ENCODE data around the gene DVL1. TPM values are rescaled to one million over a fixed set of nuclear protein-coding genes. Genes with fewer than 3 reads are reported as not detected.

The DVL1 gene
- total and polyA plus RNA-seq, 9 of the 15 experiments (the other 6 are each of a cell fraction or from before 2014, with no cell fraction given): 0.62 to 135 (median 24.3) TPM

GRCh38 chr1:1290238-1290731, 58.9 kb downstream of the DVL1 start (continued):
- TF ChIP-seq E4F1 (CRISPR knock-in tag; IDR thresholded peaks at IDR 0.05; ENCODE audit: borderline replicate concordance) (no peak), AFF4 (CRISPR knock-in tag; IDR thresholded peaks at IDR 0.05) (no peak), SAP30 (IDR thresholded peaks at IDR 0.05; ENCODE audit: borderline replicate concordance, insufficient read depth, low read depth, low read length, poor library complexity, severe bottlenecking) (no peak), HMG20A (CRISPR knock-in tag; conservative IDR thresholded peaks at IDR 0.05) (no peak), GTF2A2 (tag; IDR thresholded peaks at IDR 0.05) (no peak), ZBTB26 (CRISPR knock-in tag; IDR thresholded peaks at IDR 0.05) (no peak), SP1 (CRISPR knock-in tag; IDR thresholded peaks at IDR 0.05) (peak; percentile 37; the same call in 1 of the 2 replicates), TFAP4 (CRISPR knock-in tag; IDR thresholded peaks at IDR 0.05; ENCODE audit: borderline replicate concordance) (peak; percentile 92), CHD2 (IDR thresholded peaks at IDR 0.05; ENCODE audit: low read depth, low read length) (no peak), PTBP1 (IDR thresholded peaks at IDR 0.05; ENCODE audit: low read depth, low read length) (no peak), CBX3 (IDR thresholded peaks at IDR 0.05; ENCODE audit: borderline replicate concordance in 1 of 2, low read length in 2 of 2) (no peak), CHCHD3 (CRISPR knock-in tag; IDR thresholded peaks at IDR 0.05) (no peak), MTA1 (IDR thresholded peaks at IDR 0.05; ENCODE audit: borderline replicate concordance) (no peak), PATZ1 (CRISPR knock-in tag; IDR thresholded peaks at IDR 0.05; ENCODE audit: borderline replicate concordance) (no peak)
